Measurements from ENCODE around the gene PPM1D.
"Not testable (repeated sequence)": the region's sequence is repeated elsewhere in the genome, so short reads cannot be mapped to it uniquely, and the experiment has no call there.

Gene PPM1D

GRCh38 chr17:60599620-60600489 is at the start of gene PPM1D:
PPM1D (plus strand) TSS chr17:60600193; CDS start chr17:60600415, 222 bp downstream.
- DNase-seq (ENCODE audit: low spot score) = peak; percentile 99

- DNase-seq (ENCODE audit: low spot score) = not testable (repeated sequence)
These were observed 47.7 kb upstream of the PPM1D start for GRCh38 chr17:60552255-60552654.

- DNase-seq (ENCODE audit: low spot score) = no peak
These were observed 45.6 kb upstream of the PPM1D start for GRCh38 chr17:60554377-60554788.

GRCh38 chr17:60555786-60556185 is 44.2 kb upstream of the PPM1D start:
- no peak for DNase-seq (ENCODE audit: low spot score)

- no peak for DNase-seq (ENCODE audit: low spot score)
These were observed 42.2 kb upstream of the PPM1D start for GRCh38 chr17:60557805-60558204.

GRCh38 chr17:60559659-60559994 is 40.4 kb upstream of the PPM1D start:
- DNase-seq (ENCODE audit: low spot score) = no peak

GRCh38 chr17:60559995-60560859 is 39.8 kb upstream of the PPM1D start:
- DNase-seq (ENCODE audit: low spot score) = no peak

- no peak for DNase-seq (ENCODE audit: low spot score)
These were observed 39.1 kb upstream of the PPM1D start for GRCh38 chr17:60560860-60561257.

- DNase-seq (ENCODE audit: low spot score) = no peak
These were observed 37.6 kb upstream of the PPM1D start for GRCh38 chr17:60562421-60562820.

- no peak for DNase-seq (ENCODE audit: low spot score)
These were observed 36.2 kb upstream of the PPM1D start for GRCh38 chr17:60563743-60564142.

GRCh38 chr17:60565233-60565632 is 34.8 kb upstream of the PPM1D start:
- DNase-seq (ENCODE audit: low spot score) = no peak

- DNase-seq (ENCODE audit: low spot score) = no peak
These were observed 26.5 kb upstream of the PPM1D start for GRCh38 chr17:60573236-60574051.

GRCh38 chr17:60577147-60577915 is 22.7 kb upstream of the PPM1D start:
- DNase-seq (ENCODE audit: low spot score) = peak; percentile 74

- no peak for DNase-seq (ENCODE audit: low spot score)
These were observed 20.9 kb upstream of the PPM1D start for GRCh38 chr17:60579090-60579489.

- DNase-seq (ENCODE audit: low spot score) = no peak
These were observed 20.4 kb upstream of the PPM1D start for GRCh38 chr17:60579551-60579950.

GRCh38 chr17:60583008-60583407 is 17.0 kb upstream of the PPM1D start:
- DNase-seq (ENCODE audit: low spot score) = no peak

GRCh38 chr17:60585887-60586286 is 14.1 kb upstream of the PPM1D start:
- DNase-seq (ENCODE audit: low spot score) = no peak

- no peak for DNase-seq (ENCODE audit: low spot score)
These were observed 13.6 kb upstream of the PPM1D start for GRCh38 chr17:60586288-60586974.

GRCh38 chr17:60590070-60590469 is 9.9 kb upstream of the PPM1D start:
- DNase-seq (ENCODE audit: low spot score) = no peak

GRCh38 chr17:60592750-60593149 is 7.2 kb upstream of the PPM1D start:
- no peak for DNase-seq (ENCODE audit: low spot score)

All from globus pallidus (tissue), 1 donor.